ENCODE results near the gene ZNF70. TPM values are rescaled to one million over a fixed set of nuclear protein-coding genes. Genes with fewer than 3 reads are reported as not detected.

ZNF70 gene
- total RNA-seq, 2 experiments from 2014 or later: 3.8 to 4.1 TPM

Other genes starting within 250 kb of the ZNF70 start
- not detected for gene IGLL1, start 170.8 kb downstream of the ZNF70 start, total RNA-seq
- under 1 TPM; 0.69 to 0.79 TPM for gene DRICH1, start 118.8 kb downstream of the ZNF70 start, total RNA-seq
- 10 to 100 TPM; 24.9 to 25.8 TPM for gene RGL4, start 60.1 kb downstream of the ZNF70 start, total RNA-seq
- not detected for gene VPREB3, start 3.3 kb upstream of the ZNF70 start, total RNA-seq
- 1 to 10 TPM; 2.1 to 2.9 TPM for gene C22orf15, start 11.9 kb upstream of the ZNF70 start, total RNA-seq
- gene CHCHD10, start 16.9 kb upstream of the ZNF70 start, total RNA-seq: 100 to 1,000 TPM in 1 of 2 experiments, 10 to 100 TPM in 1; 99.8 to 111 TPM
- gene MMP11, start 21.7 kb upstream of the ZNF70 start, total RNA-seq: 1 to 10 TPM; 2.1 to 2.4 TPM
- gene SMARCB1, start 35.9 kb upstream of the ZNF70 start, total RNA-seq: 10 to 100 TPM; 81.2 to 82.8 TPM
- 1 to 10 TPM; 9.6 to 9.9 TPM for gene DERL3, start 87.9 kb upstream of the ZNF70 start, total RNA-seq
- 10 to 100 TPM; 10.0 to 12.1 TPM for gene SLC2A11, start 106.8 kb upstream of the ZNF70 start, total RNA-seq
- 100 to 1,000 TPM; 776 to 848 TPM for gene MIF, start 143.3 kb upstream of the ZNF70 start, total RNA-seq
- gene GSTT2B, start 210.1 kb upstream of the ZNF70 start, total RNA-seq: not detected
- gene DDTL, start 215.8 kb upstream of the ZNF70 start, total RNA-seq: not detected
- gene DDT, start 223.3 kb upstream of the ZNF70 start, total RNA-seq: 100 to 1,000 TPM; 133 TPM
- not detected for gene GSTT2, start 229.0 kb upstream of the ZNF70 start, total RNA-seq